B cell (primary cell): ENCODE data around the gene DROSHA. TPM values are rescaled to one million over a fixed set of nuclear protein-coding genes. Genes with fewer than 3 reads are reported as not detected.

Source experiments
- ATAC-seq: fragments of 200-7000 bp; cut with Tn5 transposase; one replicate; pipeline ENCODE4 v1.10.0; 2021; ENCODE audit warnings: low read depth, mild to moderate bottlenecking, moderate number of reproducible peaks, moderate library complexity
- CTCF ChIA-PET: fragments of 350-600 bp; sonication (Branson Sonifier 250); formaldehyde crosslinking; loops from one replicate; lab custom pipeline; 2021; ENCODE audit warnings: antibody characterized with exemption, inconsistent platforms; lab: Charles Lee
- POLR2A ChIA-PET: fragments of 350-600 bp; sonication (Branson Sonifier 250); formaldehyde crosslinking; loops from one replicate; lab custom pipeline; 2021; ENCODE audit warnings: antibody characterized with exemption; lab: Charles Lee
- DNase-seq: peaks from one replicate; pipeline ENCODE4 v3.0.0; 2013
- H2AFZ ChIP-seq: 2 replicates; pipeline ENCODE4 v1.6.1; 2012; ENCODE audit warnings: mild to moderate bottlenecking, low read depth, low read length; ENCODE audit not compliant: insufficient read depth, poor library complexity, severe bottlenecking
- H3K27ac ChIP-seq, 2 donors: 1 replicate in 1 of 2; 2 replicates in 1 of 2; pipeline ENCODE4 v1.5.1; 2012 to 2013; ENCODE audit warnings: low read length in 2 of 2, mild to moderate bottlenecking in 2 of 2, moderate library complexity in 1 of 2
- H3K27me3 ChIP-seq, 4 experiments: fragments of 200-600 bp in 1 of 4; sonication (generic) in 1 of 4; replicated peaks in 1 of 4; 1 replicate in 2 of 4; 2 replicates in 2 of 4; pipeline versions ENCODE4 v1.6.1 to v1.7.0; 2013 to 2016; ENCODE audit warnings: low read length in 3 of 4, mild to moderate bottlenecking in 2 of 4, mixed read lengths in 1 of 4, moderate library complexity in 1 of 4; ENCODE audit not compliant: insufficient read depth in 4 of 4, control insufficient read depth in 3 of 4; ENCODE audit errors: control extremely low read depth in 1 of 4
- H3K36me3 ChIP-seq, 2 experiments: replicated peaks in 1 of 2; 1 replicate in 1 of 2; 2 replicates in 1 of 2; pipeline versions ENCODE4 v1.6.1 to v1.7.1; 2013; ENCODE audit warnings: low read length in 1 of 2; ENCODE audit not compliant: insufficient read depth in 2 of 2, control insufficient read depth in 1 of 2; ENCODE audit errors: control extremely low read depth in 1 of 2, extremely low read depth in 1 of 2
- H3K4me1 ChIP-seq, 2 donors: fragments of 200-600 bp in 1 of 2; sonication (generic) in 1 of 2; 1 replicate in 1 of 2; 2 replicates in 1 of 2; pipeline versions ENCODE4 v1.5.1 to v1.6.1; 2013 to 2017; ENCODE audit warnings: low read length in 2 of 2; ENCODE audit not compliant: control insufficient read depth in 2 of 2, insufficient read depth in 2 of 2
- H3K4me2 ChIP-seq: replicated peaks from 2 replicates; pipeline ENCODE3; 2012; ENCODE audit warnings: mild to moderate bottlenecking, low read depth, low read length; ENCODE audit not compliant: poor library complexity, severe bottlenecking
- H3K4me3 ChIP-seq, 5 experiments: fragments of 200-600 bp in 1 of 5; sonication (generic) in 1 of 5; 1 replicate in 3 of 5; 2 replicates in 2 of 5; pipeline versions ENCODE4 v1.5.1 to v1.7.0; 2011 to 2016; ENCODE audit warnings: low read length in 4 of 5, mild to moderate bottlenecking in 4 of 5, low read depth in 2 of 5, control low read depth in 1 of 5, moderate library complexity in 1 of 5; ENCODE audit not compliant: insufficient read depth in 1 of 5; ENCODE audit errors: control extremely low read depth in 1 of 5, extremely low read depth in 1 of 5
- H3K79me2 ChIP-seq: fragments of 200-600 bp; sonication (generic); one replicate; pipeline ENCODE4 v1.6.0; 2016; ENCODE audit warnings: low read length; ENCODE audit not compliant: control insufficient read depth, insufficient read depth
- H3K9ac ChIP-seq: fragments of 200-600 bp; sonication (generic); 2 replicates; pipeline ENCODE4 v1.6.1; 2017; ENCODE audit warnings: mild to moderate bottlenecking, low read length, moderate library complexity
- H3K9me3 ChIP-seq, 3 donors: one replicate each; pipeline versions ENCODE4 v1.6.1 to v1.7.1; 2013; ENCODE audit warnings: low read length in 2 of 3; ENCODE audit not compliant: control insufficient read depth in 2 of 3, insufficient read depth in 1 of 3; ENCODE audit errors: control extremely low read depth in 1 of 3
- H4K20me1 ChIP-seq: 2 replicates; pipeline ENCODE4 v1.6.0; 2012; ENCODE audit warnings: mild to moderate bottlenecking, low read length; ENCODE audit not compliant: insufficient read depth, control insufficient read depth, poor library complexity, severe bottlenecking
- H3K27ac Mint-ChIP-seq: one replicate; pipeline ENCODE4 v1.8.0; 2021; ENCODE audit warnings: mixed read lengths
- H3K27me3 Mint-ChIP-seq: one replicate; pipeline ENCODE4 v1.8.0; 2021; ENCODE audit warnings: mixed read lengths
- H3K4me1 Mint-ChIP-seq: one replicate; pipeline ENCODE4 v1.8.0; 2021; ENCODE audit warnings: mixed read lengths
- H3K4me3 Mint-ChIP-seq: one replicate; pipeline ENCODE4 v1.8.0; 2021; ENCODE audit warnings: mixed read lengths
- H3K9me3 Mint-ChIP-seq: one replicate; pipeline ENCODE4 v1.8.0; 2022; ENCODE audit warnings: mixed read lengths; ENCODE audit not compliant: insufficient read depth
- CTCF ChIP-seq: fragments of 200-600 bp; IDR thresholded peaks from one replicate; pipeline ENCODE4 v1.8.0; 2022; ENCODE audit warnings: antibody characterized with exemption, mild to moderate bottlenecking
- EZH2 ChIP-seq: IDR thresholded peaks from 2 replicates; pipeline ENCODE4 v1.6.1; 2012; ENCODE audit warnings: borderline replicate concordance, low read depth, mild to moderate bottlenecking, moderate library complexity, low read length; ENCODE audit not compliant: insufficient read depth, poor library complexity, severe bottlenecking
- WGBS: methylation state at CpG from one replicate; pipeline ENCODE4 v1.1.5; 2013; ENCODE audit warnings: missing lambda C conversion rate; ENCODE audit not compliant: insufficient coverage; 5-methylcytosine and 5-hydroxymethylcytosine counted together
- intact Hi-C: fragments of 100-400 bp; cut with micrococcal nuclease; formaldehyde crosslinking; loops from one replicate; pipeline ENCODE4 v1.10.0; 2022
- polyA plus RNA-seq: library from polyadenylated mRNA; depleted of rRNA; stranded (reverse); fragments of >200 nt; gene quantifications from 2 replicates; pipeline ENCODE4 v1.2.3, GENCODE V29; 2012
- total RNA-seq, 2 donors: library from RNA; stranded (reverse); fragments of 120-200 nt in 1 of 2; gene quantifications; 1 replicate in 1 of 2; 2 replicates in 1 of 2; pipeline versions ENCODE4 v1.2.3 to v1.2.4, GENCODE V29; 2013 to 2022

DROSHA gene
- total and polyA plus RNA-seq, 2 donors (not counting 1 experiment from before 2014, with no cell fraction given) = 31.2 to 62.4 TPM

- Mint-ChIP-seq H3K27me3 (no peaks in the 10 kb centered on the region), H3K4me3 (no peak overlapping the region), H3K9me3 (no peaks in the 10 kb centered on the region), H3K4me1 (no peaks in the 10 kb centered on the region), H3K27ac (no peak overlapping the region)
- H3K4me2 ChIP-seq = no peak overlapping the region
- no peaks in the 10 kb centered on the region for H3K79me2 ChIP-seq
- TF ChIP-seq CTCF (no peak), EZH2 (no peak)
- no peaks in the 10 kb centered on the region for H3K9me3 ChIP-seq
- no peak overlapping the region for H3K4me3 ChIP-seq
- H3K36me3 ChIP-seq = peaks cover 15 to 42% of the 10 kb centered on the region in 2 experiments
- no peaks in the 10 kb centered on the region for H4K20me1 ChIP-seq
- no peaks in the 10 kb centered on the region for H3K4me1 ChIP-seq
- no peak overlapping the region for H2AFZ ChIP-seq
- intact Hi-C loops = no loop called here
- no peak overlapping the region for H3K27ac ChIP-seq
- ChIA-PET CTCF (no interaction called here), POLR2A (no interaction called here)
- no CpG with 5 or more reads among the region's 1 CpG for WGBS
- no peaks in the 10 kb centered on the region for H3K27me3 ChIP-seq
- no peak overlapping the region for H3K9ac ChIP-seq
- ATAC-seq (no peak), DNase-seq (no peak)
These were observed 22.7 kb upstream of the DROSHA start for GRCh38 chr5:31554552-31554951.

GRCh38 chr5:31553863-31554262, 22.0 kb upstream of the DROSHA start:
- Histone ChIP-seq H4K20me1 (no peaks in the 10 kb centered on the region), H3K4me2 (no peak overlapping the region), H3K79me2 (no peaks in the 10 kb centered on the region), H3K9me3 (no peaks in the 10 kb centered on the region), H3K36me3 (peaks cover 15 to 48% of the 10 kb centered on the region in 2 experiments), H3K4me3 (no peak overlapping the region), H2AFZ (no peak overlapping the region), H3K27me3 (no peaks in the 10 kb centered on the region), H3K9ac (no peak overlapping the region), H3K4me1 (no peaks in the 10 kb centered on the region), H3K27ac (no peak overlapping the region)
- no peak overlapping the region for H3K27ac Mint-ChIP-seq
- no peak overlapping the region for H3K4me3 Mint-ChIP-seq
- H3K27me3 Mint-ChIP-seq = no peaks in the 10 kb centered on the region
- ATAC-seq (no peak), DNase-seq (no peak)
- TF ChIP-seq CTCF (no peak), EZH2 (no peak)
- H3K9me3 Mint-ChIP-seq = no peaks in the 10 kb centered on the region
- POLR2A ChIA-PET = no interaction called here
- CTCF ChIA-PET = no interaction called here
- H3K4me1 Mint-ChIP-seq = no peaks in the 10 kb centered on the region
- intact Hi-C loops = no loop called here
